ENCODE data around the gene SORCS2.

The SORCS2 gene

GRCh38 chr4:7630568-7631287 is 438.4 kb downstream of the SORCS2 start:
- no peak for FAIRE-seq

- FAIRE-seq: no peak
These were observed 439.1 kb downstream of the SORCS2 start for GRCh38 chr4:7631288-7632014.

- no peak for FAIRE-seq
These were observed 440.0 kb downstream of the SORCS2 start for GRCh38 chr4:7632341-7632740.

GRCh38 chr4:7632971-7633370 is 440.6 kb downstream of the SORCS2 start:
- FAIRE-seq: no peak

GRCh38 chr4:7634661-7635251 is 442.4 kb downstream of the SORCS2 start:
- no peak for FAIRE-seq

- no peak for FAIRE-seq
These were observed 443.3 kb downstream of the SORCS2 start for GRCh38 chr4:7635445-7636239.

GRCh38 chr4:7636240-7636508 is 443.8 kb downstream of the SORCS2 start:
- no peak for FAIRE-seq

GRCh38 chr4:7637139-7637538 is 444.8 kb downstream of the SORCS2 start:
- FAIRE-seq: no peak

- FAIRE-seq: no peak
These were observed 445.6 kb downstream of the SORCS2 start for GRCh38 chr4:7637971-7638370.

GRCh38 chr4:7638489-7638888 is 446.2 kb downstream of the SORCS2 start:
- FAIRE-seq: no peak

- FAIRE-seq: no peak
These were observed 446.8 kb downstream of the SORCS2 start for GRCh38 chr4:7638984-7639789.

- no peak for FAIRE-seq
These were observed 447.8 kb downstream of the SORCS2 start for GRCh38 chr4:7640136-7640535.

- no peak for FAIRE-seq
These were observed 449.4 kb downstream of the SORCS2 start for GRCh38 chr4:7641712-7642111.

GRCh38 chr4:7642741-7643458 is 450.6 kb downstream of the SORCS2 start:
- FAIRE-seq: no peak

GRCh38 chr4:7645158-7645557 is 452.8 kb downstream of the SORCS2 start:
- no peak for FAIRE-seq

GRCh38 chr4:7645956-7646355 is 453.6 kb downstream of the SORCS2 start:
- no peak for FAIRE-seq

- no peak for FAIRE-seq
These were observed 454.2 kb downstream of the SORCS2 start for GRCh38 chr4:7646384-7647061.

- no peak for FAIRE-seq
These were observed 454.8 kb downstream of the SORCS2 start for GRCh38 chr4:7647186-7647585.

GRCh38 chr4:7647600-7648543 is 455.5 kb downstream of the SORCS2 start:
- FAIRE-seq: no peak
